ENCODE results near the gene ADAM10.

Gene ADAM10

GRCh38 chr15:58738046-58738707, 11.3 kb downstream of the ADAM10 start:
- no peak overlapping the region for H3K27ac ChIP-seq
- POLR2A ChIA-PET (ENCODE audit: low non-redundant PET) = no interaction called here
- DNase-seq (ENCODE audit: low spot score) = peak; percentile 31
- CTCF ChIA-PET = interaction anchor here (0.7 kb wide), 1 partner anchor 34 kb away, joined by 3 read pairs; no protein-coding TSS in a partner anchor
- TF ChIP-seq CTCF (conservative IDR thresholded peaks at IDR 0.05; ENCODE audit: low read depth) = no peak

- ChIA-PET POLR2A (ENCODE audit: low non-redundant PET) (no interaction called here), CTCF (interaction anchor here (0.5 kb wide), 1 partner anchor 203 kb away, joined by 3 read pairs; no protein-coding TSS in a partner anchor)
- no peak for TF ChIP-seq CTCF (conservative IDR thresholded peaks at IDR 0.05; ENCODE audit: low read depth)
- no peak for DNase-seq (ENCODE audit: low spot score)
- no peak overlapping the region for H3K27ac ChIP-seq
These were observed 12.2 kb downstream of the ADAM10 start for GRCh38 chr15:58737298-58737697.

- no peak overlapping the region for H3K27ac ChIP-seq
- ChIA-PET CTCF (interaction anchor here (0.7 kb wide), 1 partner anchor 87 kb away, joined by 10 read pairs; no protein-coding TSS in a partner anchor), POLR2A (ENCODE audit: low non-redundant PET) (no interaction called here)
These were observed 13.4 kb downstream of the ADAM10 start for GRCh38 chr15:58736018-58736643.

GRCh38 chr15:58734859-58735258, 14.6 kb downstream of the ADAM10 start:
- no peak for TF ChIP-seq CTCF (conservative IDR thresholded peaks at IDR 0.05; ENCODE audit: low read depth)
- ChIA-PET POLR2A (ENCODE audit: low non-redundant PET) (no interaction called here), CTCF (interaction anchor here (0.6 to 1.0 kb wide), 2 partner anchors 14 to 25 kb away, joined by 3 read pairs; no protein-coding TSS in a partner anchor)
- no peak overlapping the region for H3K27ac ChIP-seq
- DNase-seq (ENCODE audit: low spot score) = peak; percentile 13

More at GRCh38 chr15:58736018-58736643, 13.4 kb downstream of the ADAM10 start:
- no peak for TF ChIP-seq CTCF (conservative IDR thresholded peaks at IDR 0.05; ENCODE audit: low read depth)
- no peak for DNase-seq (ENCODE audit: low spot score)

GRCh38 chr15:58732625-58733363, 16.7 kb downstream of the ADAM10 start:
- ChIA-PET CTCF (interaction anchor here (0.8 kb wide), 1 partner anchor 9 kb away, joined by 5 read pairs; no protein-coding TSS in a partner anchor), POLR2A (ENCODE audit: low non-redundant PET) (no interaction called here)
- peak overlapping the region; percentile 24; the same call in 1 of the 2 replicates for H3K27ac ChIP-seq
- no peak for DNase-seq (ENCODE audit: low spot score)
- TF ChIP-seq CTCF (conservative IDR thresholded peaks at IDR 0.05; ENCODE audit: low read depth) = no peak

- DNase-seq (ENCODE audit: low spot score) = peak; percentile 77
- TF ChIP-seq CTCF (conservative IDR thresholded peaks at IDR 0.05; ENCODE audit: low read depth) = no peak
- peak overlapping the region; percentile 40 for H3K27ac ChIP-seq
- ChIA-PET CTCF (no interaction called here), POLR2A (ENCODE audit: low non-redundant PET) (no interaction called here)
These were observed 17.6 kb downstream of the ADAM10 start for GRCh38 chr15:58731756-58732535.

Measured in RWPE1 (cell line).